ENCODE results near the gene ENPP6.

DNA sequence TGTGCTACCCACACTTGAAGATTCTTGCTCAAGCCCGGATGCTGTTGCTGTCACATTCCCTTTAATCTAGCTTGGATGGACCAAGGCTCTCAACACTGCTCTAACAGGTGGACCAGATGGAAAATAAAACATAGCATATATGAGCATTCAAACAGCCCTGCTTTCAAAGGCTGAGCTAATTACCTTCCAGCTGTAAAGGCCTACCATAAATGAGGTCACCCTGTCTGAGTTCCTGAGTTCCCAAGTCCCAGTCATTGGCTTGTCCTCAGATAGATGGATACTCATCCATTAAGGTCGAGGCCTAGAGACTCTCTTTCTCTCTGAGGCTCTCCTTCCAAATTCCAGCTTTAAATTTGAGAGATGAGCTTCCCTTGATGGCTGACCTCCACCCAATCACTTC lies 165.1 kb downstream of the ENPP6 start:
- TF ChIP-seq CTCF (IDR thresholded peaks at IDR 0.05; ENCODE audit: poor library complexity, severe bottlenecking): no peak
- no peak for TF ChIP-seq SMC3 (conservative IDR thresholded peaks at IDR 0.05; ENCODE audit: poor library complexity)

Data from neural cell (in vitro differentiated cells).